HepG2 (cell line): ENCODE results near the gene NOTO. TPM values are rescaled to one million over a fixed set of nuclear protein-coding genes. Genes with fewer than 3 reads are reported as not detected.

Experiments used
- AGO2 ChIP-seq: fragments of 200-400 bp; formaldehyde crosslinking; optimal IDR thresholded peaks from 2 replicates; pipeline ENCODE3; 2017; ENCODE audit warnings: mild to moderate bottlenecking, low read depth, low read length, moderate library complexity
- ATF1 ChIP-seq: IDR thresholded peaks from 2 replicates; pipeline ENCODE4 v1.6.1; 2016; ENCODE audit warnings: mild to moderate bottlenecking, control low read depth
- CCDC6 ChIP-seq: sonication (generic); formaldehyde crosslinking; IDR thresholded peaks from 2 replicates; pipeline ENCODE4 v1.8.1; 2022; ENCODE audit warnings: mild to moderate bottlenecking, missing genetic modification reagents, moderate library complexity
- EP300 ChIP-seq, 3 experiments: sonication (generic) in 1 of 3; formaldehyde crosslinking in 1 of 3; IDR thresholded peaks; 2 replicates each; pipeline versions ENCODE4 v1.5.1 to v1.6.1; 2011 to 2020; ENCODE audit warnings: low read depth in 2 of 3, low read length in 2 of 3, borderline replicate concordance in 1 of 3, improper control_type of control experiment in 1 of 3, mild to moderate bottlenecking in 1 of 3, missing genetic modification reagents in 1 of 3, moderate library complexity in 1 of 3
- ETV5 ChIP-seq: IDR thresholded peaks from 2 replicates; pipeline ENCODE4 v1.6.1; 2018; ENCODE audit warnings: missing biosample characterization, missing genetic modification reagents, inconsistent platforms, borderline replicate concordance
- EZH2 ChIP-seq: conservative IDR thresholded peaks from 2 replicates; pipeline ENCODE4 v1.6.1; 2012; ENCODE audit warnings: mild to moderate bottlenecking, low read depth, low read length, moderate library complexity
- FOXA3 ChIP-seq: IDR thresholded peaks from 2 replicates; pipeline ENCODE4 v1.6.1; 2016; ENCODE audit warnings: missing genetic modification reagents, missing compliant biosample characterization
- GATA4 ChIP-seq: sonication (generic); IDR thresholded peaks from 2 replicates; pipeline ENCODE4 v1.6.1; 2016; ENCODE audit warnings: antibody characterized with exemption, low read depth, borderline replicate concordance
- HNRNPUL1 ChIP-seq: fragments of 200-400 bp; formaldehyde crosslinking; IDR thresholded peaks from 2 replicates; pipeline ENCODE4 v1.6.1; 2017; ENCODE audit warnings: low read depth, mild to moderate bottlenecking, low read length, moderate library complexity
- RARA ChIP-seq: IDR thresholded peaks from 2 replicates; pipeline ENCODE4 v1.6.1; 2016; ENCODE audit warnings: missing genetic modification reagents, missing compliant biosample characterization
- TMF1 ChIP-seq: sonication (generic); formaldehyde crosslinking; IDR thresholded peaks from 2 replicates; pipeline ENCODE4 v1.8.1; 2022; ENCODE audit warnings: low read depth, missing genetic modification reagents
- YEATS4 ChIP-seq: sonication (generic); formaldehyde crosslinking; IDR thresholded peaks from 2 replicates; pipeline ENCODE4 v1.4.0; 2020; ENCODE audit warnings: missing genetic modification reagents, borderline replicate concordance
- ZBTB40 ChIP-seq, 2 experiments: fragments of 450-650 bp in 1 of 2; sonication (generic) in 1 of 2; formaldehyde crosslinking in 1 of 2; IDR thresholded peaks; 2 replicates each; pipeline versions ENCODE4 v1.6.1 to v1.8.0; 2016 to 2022; ENCODE audit warnings: antibody characterized with exemption in 1 of 2, mild to moderate bottlenecking in 1 of 2, missing genetic modification reagents in 1 of 2
- ZFP62 ChIP-seq: sonication (generic); formaldehyde crosslinking; IDR thresholded peaks from 2 replicates; pipeline ENCODE4 v1.4.0; 2020; ENCODE audit warnings: missing genetic modification reagents
- ZNF225 ChIP-seq: sonication (generic); formaldehyde crosslinking; IDR thresholded peaks from 2 replicates; pipeline ENCODE4 v1.4.0; 2020; ENCODE audit warnings: mild to moderate bottlenecking, missing genetic modification reagents
- ZNF3 ChIP-seq: IDR thresholded peaks from 2 replicates; pipeline ENCODE4 v1.7.0; 2017; ENCODE audit warnings: inconsistent platforms
- ZNF746 ChIP-seq: sonication (generic); formaldehyde crosslinking; IDR thresholded peaks from 2 replicates; pipeline ENCODE4 v1.8.0; 2022; ENCODE audit warnings: mild to moderate bottlenecking, missing genetic modification reagents
- polyA plus RNA-seq, 8 experiments: library from polyadenylated mRNA; depleted of rRNA in 3 of 8; stranded (reverse) in 7 of 8; unstranded in 1 of 8; fragments of >200 nt; fragmentation: Illumina TruSeq in 4 of 8; extraction: Trizol in 4 of 8; gene quantifications; 2 replicates each; pipeline versions ENCODE4 v1.2.1 to v1.2.3, GENCODE V29; 2011 to 2016; ENCODE audit warnings: low read depth in 4 of 8, missing spikeins in 1 of 8, mixed read lengths in 1 of 8; ENCODE audit not compliant: insufficient read depth in 1 of 8
- total RNA-seq, 5 experiments: library from RNA; depleted of rRNA; stranded (reverse); fragments of >200 nt; fragmentation: Illumina TruSeq; extraction: Trizol; gene quantifications; 2 replicates each; pipeline ENCODE4 v1.2.3, GENCODE V29; 2016; ENCODE audit warnings: low read depth in 1 of 5
- TF ChIP-seq, protein P1 (sequence below): sonication (generic); formaldehyde crosslinking; IDR thresholded peaks from 2 replicates; pipeline ENCODE4 v1.4.0; 2020; ENCODE audit warnings: low read depth, mild to moderate bottlenecking, missing genetic modification reagents

The NOTO gene
- total and polyA plus RNA-seq, 2 of the 13 experiments (the other 11 are each of a cell fraction or from before 2014, with no cell fraction given): not detected

- peak; percentile 75; the same call in 1 of the 2 replicates for TF ChIP-seq GATA4
- TF ChIP-seq CCDC6 (CRISPR knock-in tag): no peak; the same call in none of the 2 replicates
- TF ChIP-seq AGO2: peak; percentile 94
- TF ChIP-seq ETV5 (CRISPR knock-in tag): peak; percentile 45
- TF ChIP-seq EZH2: no peak
- TF ChIP-seq EP300 (IDR thresholded peaks at IDR 0.05; ENCODE audit: low read depth in 2 of 2, low read length in 2 of 2): 0 out of 4 replicates have a peak, but pooled peaks have one; percentile 3 to 38
- TF ChIP-seq EP300 (CRISPR knock-in tag; IDR thresholded peaks at IDR 0.05; ENCODE audit: borderline replicate concordance): no peak
- 0 out of 2 replicates have a peak, but pooled peaks have one; percentile 36 for TF ChIP-seq ZNF746
- peak; percentile 63; the same call in 1 of the 2 replicates for TF ChIP-seq RARA (CRISPR knock-in tag)
- peak; percentile 92 for TF ChIP-seq YEATS4 (CRISPR knock-in tag)
- TF ChIP-seq ZFP62 (CRISPR knock-in tag): no peak
- TF ChIP-seq, protein P1, sequence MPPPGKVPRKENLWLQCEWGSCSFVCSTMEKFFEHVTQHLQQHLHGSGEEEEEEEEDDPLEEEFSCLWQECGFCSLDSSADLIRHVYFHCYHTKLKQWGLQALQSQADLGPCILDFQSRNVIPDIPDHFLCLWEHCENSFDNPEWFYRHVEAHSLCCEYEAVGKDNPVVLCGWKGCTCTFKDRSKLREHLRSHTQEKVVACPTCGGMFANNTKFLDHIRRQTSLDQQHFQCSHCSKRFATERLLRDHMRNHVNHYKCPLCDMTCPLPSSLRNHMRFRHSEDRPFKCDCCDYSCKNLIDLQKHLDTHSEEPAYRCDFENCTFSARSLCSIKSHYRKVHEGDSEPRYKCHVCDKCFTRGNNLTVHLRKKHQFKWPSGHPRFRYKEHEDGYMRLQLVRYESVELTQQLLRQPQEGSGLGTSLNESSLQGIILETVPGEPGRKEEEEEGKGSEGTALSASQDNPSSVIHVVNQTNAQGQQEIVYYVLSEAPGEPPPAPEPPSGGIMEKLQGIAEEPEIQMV: peak; percentile 76; the same call in 1 of the 2 replicates
- no peak for TF ChIP-seq ZNF3
- no peak for TF ChIP-seq ATF1 (CRISPR knock-in tag)
- TF ChIP-seq TMF1: 0 out of 2 replicates have a peak, but pooled peaks have one; percentile 9
- no peak; the same call in none of the 2 replicates for TF ChIP-seq FOXA3
- 0 out of 2 replicates have a peak, but pooled peaks have one; percentile 66 for TF ChIP-seq ZNF225 (CRISPR knock-in tag)
- TF ChIP-seq HNRNPUL1: no peak
- no peak for TF ChIP-seq ZBTB40 (IDR thresholded peaks at IDR 0.05)
- TF ChIP-seq ZBTB40 (CRISPR knock-in tag; IDR thresholded peaks at IDR 0.05): no peak; the same call in none of the 2 replicates
These were observed 12.0 kb downstream of the NOTO start, which contains the start of gene SMYD5 (continued) for GRCh38 chr2:73214120-73215035.
